Measurements from ENCODE around the gene PROZ. TPM values are rescaled to one million over a fixed set of nuclear protein-coding genes. Genes with fewer than 3 reads are reported as not detected.

The PROZ gene
- total RNA-seq, 1 donor from 2014 or later: not detected

GRCh38 chr13:113187263-113187669, 28.8 kb downstream of the PROZ start:
- intact Hi-C loops (cut with DNase I): no loop called here
- DNase-seq: peak; percentile 90
- ATAC-seq (ENCODE audit: poor library complexity): peak; percentile 96

- intact Hi-C loops (cut with DNase I): no loop called here
- no peak for ATAC-seq (ENCODE audit: poor library complexity)
- no peak for DNase-seq
These were observed 29.6 kb downstream of the PROZ start for GRCh38 chr13:113187883-113188665.

GRCh38 chr13:113190181-113190580, 31.7 kb downstream of the PROZ start:
- ATAC-seq (ENCODE audit: poor library complexity) (no peak), DNase-seq (no peak)
- intact Hi-C loops (cut with DNase I): no loop called here

- DNase-seq (no peak), ATAC-seq (ENCODE audit: poor library complexity) (no peak)
- intact Hi-C loops (cut with DNase I): no loop called here
These were observed 33.8 kb downstream of the PROZ start for GRCh38 chr13:113192279-113192678.

GRCh38 chr13:113192902-113193301, 34.5 kb downstream of the PROZ start:
- no peak for DNase-seq
- no peak for ATAC-seq (ENCODE audit: poor library complexity)
- intact Hi-C loops (cut with DNase I): no loop called here

- DNase-seq (no peak), ATAC-seq (ENCODE audit: poor library complexity) (no peak)
- intact Hi-C loops (cut with DNase I): no loop called here
These were observed 36.9 kb downstream of the PROZ start for GRCh38 chr13:113195360-113195759.

- DNase-seq (no peak), ATAC-seq (ENCODE audit: poor library complexity) (peak; percentile 53)
- intact Hi-C loops (cut with DNase I): no loop called here
These were observed 38.7 kb downstream of the PROZ start for GRCh38 chr13:113196970-113197737.

GRCh38 chr13:113201815-113202214, 43.4 kb downstream of the PROZ start:
- intact Hi-C loops (cut with DNase I): no loop called here
- DNase-seq: no peak
- no peak for ATAC-seq (ENCODE audit: poor library complexity)

GRCh38 chr13:113202912-113203311, 44.5 kb downstream of the PROZ start:
- intact Hi-C loops (cut with DNase I): no loop called here
- DNase-seq (no peak), ATAC-seq (ENCODE audit: poor library complexity) (peak; percentile 34)

- DNase-seq: peak; percentile 71
- intact Hi-C loops (cut with DNase I): no loop called here
- peak; percentile 74 for ATAC-seq (ENCODE audit: poor library complexity)
These were observed 45.3 kb downstream of the PROZ start for GRCh38 chr13:113203507-113204377.

GRCh38 chr13:113204378-113204734, 45.9 kb downstream of the PROZ start:
- peak; percentile 9 for ATAC-seq (ENCODE audit: poor library complexity)
- no peak for DNase-seq
- intact Hi-C loops (cut with DNase I): no loop called here

GRCh38 chr13:113205428-113205931, 47.0 kb downstream of the PROZ start:
- intact Hi-C loops (cut with DNase I): no loop called here
- DNase-seq (no peak), ATAC-seq (ENCODE audit: poor library complexity) (no peak)

- no peak for DNase-seq
- intact Hi-C loops (cut with DNase I): no loop called here
- no peak for ATAC-seq (ENCODE audit: poor library complexity)
These were observed 49.0 kb downstream of the PROZ start for GRCh38 chr13:113207460-113207859.

- ATAC-seq (ENCODE audit: poor library complexity): peak; percentile 12
- intact Hi-C loops (cut with DNase I): no loop called here
- DNase-seq: peak; percentile 57
These were observed 49.5 kb downstream of the PROZ start for GRCh38 chr13:113207890-113208420.

GRCh38 chr13:113208421-113209335, 50.2 kb downstream of the PROZ start, which contains the start of gene PCID2:
PCID2 (minus strand) TSS chr13:113208669; CDS start chr13:113208634, 35 bp downstream.
- peak; percentile 93 for DNase-seq
- intact Hi-C loops (cut with DNase I): no loop called here
- peak; percentile 89 for ATAC-seq (ENCODE audit: poor library complexity)

- ATAC-seq (ENCODE audit: poor library complexity) (peak; percentile 79), DNase-seq (peak; percentile 90)
- intact Hi-C loops (cut with DNase I): no loop called here
These were observed 50.9 kb downstream of the PROZ start, which contains the start of gene CUL4A for GRCh38 chr13:113209336-113209758. CUL4A (plus strand) TSS chr13:113209613; CDS start chr13:113209628, 15 bp downstream.

GRCh38 chr13:113209759-113210421, 51.4 kb downstream of the PROZ start:
- intact Hi-C loops (cut with DNase I): no loop called here
- DNase-seq (peak; percentile 71), ATAC-seq (ENCODE audit: poor library complexity) (no peak)
